Loucy (cell line): ENCODE data around the gene RNU1-1.

Experiments
- CTCF ChIP-seq: fragments of 200-600 bp; sonication (generic); conservative IDR thresholded peaks from 2 replicates; pipeline ENCODE4 v1.5.1; 2014; ENCODE audit warnings: mild to moderate bottlenecking, antibody characterized with exemption, low read length
- EZH2phosphoT487 ChIP-seq: fragments of 200-600 bp; IDR thresholded peaks from 2 replicates; pipeline ENCODE4 v1.6.1; 2018; ENCODE audit warnings: antibody characterized with exemption, mild to moderate bottlenecking, moderate library complexity, borderline replicate concordance

- TF ChIP-seq CTCF (no peak), EZH2phosphoT487 (no peak)
Measured at GRCh38 chr1:16521288-16521583, 7.2 kb upstream of the RNU1-1 start.
